HepG2 (cell line): ENCODE measurements around the gene FETUB. TPM values are rescaled to one million over a fixed set of nuclear protein-coding genes. Genes with fewer than 3 reads are reported as not detected.

Experiments used
- AFF4 ChIP-seq: sonication (generic); formaldehyde crosslinking; IDR thresholded peaks from 2 replicates; pipeline ENCODE4 v1.4.0; 2020; ENCODE audit warnings: missing genetic modification reagents
- IRF2 ChIP-seq: IDR thresholded peaks from 2 replicates; pipeline ENCODE4 v1.6.1; 2018; ENCODE audit warnings: missing genetic modification reagents, missing compliant biosample characterization
- KDM5A ChIP-seq: fragments of 200-600 bp; sonication (generic); IDR thresholded peaks from 2 replicates; pipeline ENCODE4 v1.7.0; 2018; ENCODE audit warnings: antibody characterized with exemption, mild to moderate bottlenecking, low read length, borderline replicate concordance
- KIAA2018 ChIP-seq: sonication (generic); formaldehyde crosslinking; IDR thresholded peaks from 2 replicates; pipeline ENCODE4 v1.5.0; 2020; ENCODE audit warnings: mild to moderate bottlenecking, missing genetic modification reagents, borderline replicate concordance
- KLF6 ChIP-seq: IDR thresholded peaks from 2 replicates; pipeline ENCODE4 v1.8.0; 2016; ENCODE audit warnings: missing biosample characterization, missing genetic modification reagents
- KMT2A ChIP-seq: sonication (generic); formaldehyde crosslinking; IDR thresholded peaks from 2 replicates; pipeline ENCODE4 v1.4.0; 2020; ENCODE audit warnings: missing genetic modification reagents
- MYPOP ChIP-seq: sonication (generic); formaldehyde crosslinking; IDR thresholded peaks from 2 replicates; pipeline ENCODE4 v1.8.1; 2023; ENCODE audit warnings: mild to moderate bottlenecking, moderate library complexity, missing genetic modification reagents
- NAIF1 ChIP-seq: sonication (generic); formaldehyde crosslinking; IDR thresholded peaks from 2 replicates; pipeline ENCODE4 v1.5.0; 2020; ENCODE audit warnings: mild to moderate bottlenecking, missing genetic modification reagents, borderline replicate concordance
- TGIF2 ChIP-seq: IDR thresholded peaks from 2 replicates; pipeline ENCODE4 v1.6.1; 2016; ENCODE audit warnings: control low read depth, missing compliant biosample characterization
- ZFP91 ChIP-seq: sonication (generic); formaldehyde crosslinking; IDR thresholded peaks from 2 replicates; pipeline ENCODE4 v1.9.0; 2022; ENCODE audit warnings: missing genetic modification reagents, mild to moderate bottlenecking, borderline replicate concordance
- ZNF615 ChIP-seq: sonication (generic); formaldehyde crosslinking; IDR thresholded peaks from 2 replicates; pipeline ENCODE4 v1.5.0; 2020; ENCODE audit warnings: mild to moderate bottlenecking, missing genetic modification reagents, borderline replicate concordance
- polyA plus RNA-seq, 8 experiments: library from polyadenylated mRNA; depleted of rRNA in 3 of 8; stranded (reverse) in 7 of 8; unstranded in 1 of 8; fragments of >200 nt; fragmentation: Illumina TruSeq in 4 of 8; extraction: Trizol in 4 of 8; gene quantifications; 2 replicates each; pipeline versions ENCODE4 v1.2.1 to v1.2.3, GENCODE V29; 2011 to 2016; ENCODE audit warnings: low read depth in 4 of 8, missing spikeins in 1 of 8, mixed read lengths in 1 of 8; ENCODE audit not compliant: insufficient read depth in 1 of 8
- total RNA-seq, 5 experiments: library from RNA; depleted of rRNA; stranded (reverse); fragments of >200 nt; fragmentation: Illumina TruSeq; extraction: Trizol; gene quantifications; 2 replicates each; pipeline ENCODE4 v1.2.3, GENCODE V29; 2016; ENCODE audit warnings: low read depth in 1 of 5
- TF ChIP-seq, protein P1 (sequence below): sonication (generic); formaldehyde crosslinking; IDR thresholded peaks from 2 replicates; pipeline ENCODE4 v1.8.1; 2023; ENCODE audit warnings: missing genetic modification reagents, mild to moderate bottlenecking, borderline replicate concordance

The FETUB gene
- total and polyA plus RNA-seq, 2 of the 13 experiments (the other 11 are each of a cell fraction or from before 2014, with no cell fraction given): 2.1 to 4.4 TPM

DNA sequence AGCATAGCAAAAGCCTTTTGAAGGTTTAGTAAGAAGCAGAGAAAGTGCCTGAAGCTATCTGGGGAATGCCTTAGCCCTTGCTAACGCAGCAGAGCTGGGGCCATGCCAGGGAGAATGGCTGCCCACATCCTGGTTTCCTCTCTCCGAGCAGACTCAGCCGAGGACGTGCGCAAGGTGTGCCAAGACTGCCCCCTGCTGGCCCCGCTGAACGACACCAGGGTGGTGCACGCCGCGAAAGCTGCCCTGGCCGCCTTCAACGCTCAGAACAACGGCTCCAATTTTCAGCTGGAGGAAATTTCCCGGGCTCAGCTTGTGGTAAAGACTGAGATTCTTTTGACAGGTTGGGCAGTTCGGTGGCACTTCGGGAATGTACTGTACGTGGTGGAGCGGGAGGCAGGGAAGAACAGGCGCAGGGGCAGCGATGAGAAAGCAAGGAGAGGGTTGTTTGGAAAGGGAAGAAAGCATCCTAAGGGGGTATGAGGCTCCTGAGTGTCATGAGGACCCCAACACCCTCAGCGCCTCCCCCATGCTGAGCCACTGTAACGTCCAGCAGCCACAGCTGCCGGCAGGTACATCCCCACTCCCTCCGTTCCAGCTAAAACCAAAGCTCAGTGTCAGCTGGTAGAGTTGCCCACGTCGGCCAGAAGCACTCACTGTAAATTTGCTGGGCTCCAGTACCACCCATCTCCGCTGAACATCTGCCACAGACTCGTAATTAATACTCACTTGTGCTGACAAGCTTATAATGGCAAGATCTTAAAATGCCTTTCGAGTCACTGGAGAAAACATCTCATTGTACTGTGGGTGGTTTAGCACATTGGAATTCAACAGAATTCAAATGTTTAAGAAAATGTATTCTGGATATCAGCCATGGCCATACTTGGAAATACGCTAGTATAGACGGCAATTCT lies 22.9 kb upstream of the FETUB start (continued):
- no peak for TF ChIP-seq NAIF1 (CRISPR knock-in tag)
- no peak for TF ChIP-seq IRF2 (CRISPR knock-in tag)
- TF ChIP-seq, protein P1, sequence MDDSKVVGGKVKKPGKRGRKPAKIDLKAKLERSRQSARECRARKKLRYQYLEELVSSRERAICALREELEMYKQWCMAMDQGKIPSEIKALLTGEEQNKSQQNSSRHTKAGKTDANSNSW (CRISPR knock-in tag): no peak
- TF ChIP-seq AFF4 (CRISPR knock-in tag): no peak
- no peak for TF ChIP-seq KDM5A
- TF ChIP-seq TGIF2: no peak
- TF ChIP-seq KLF6: no peak
- no peak for TF ChIP-seq ZNF615 (CRISPR knock-in tag)
- no peak for TF ChIP-seq KIAA2018
- no peak; the same call in 1 of the 2 replicates for TF ChIP-seq ZFP91 (CRISPR knock-in tag)
- TF ChIP-seq KMT2A (CRISPR knock-in tag): no peak
- 0 out of 2 replicates have a peak, but pooled peaks have one; percentile 33 for TF ChIP-seq MYPOP (CRISPR knock-in tag)
